ENCODE measurements around the gene MARCHF10. TPM values are rescaled to one million over a fixed set of nuclear protein-coding genes. Genes with fewer than 3 reads are reported as not detected.

MARCHF10 gene
- total and polyA plus RNA-seq, 9 of the 15 experiments (the other 6 are each of a cell fraction or from before 2014, with no cell fraction given) = not detected

DNA sequence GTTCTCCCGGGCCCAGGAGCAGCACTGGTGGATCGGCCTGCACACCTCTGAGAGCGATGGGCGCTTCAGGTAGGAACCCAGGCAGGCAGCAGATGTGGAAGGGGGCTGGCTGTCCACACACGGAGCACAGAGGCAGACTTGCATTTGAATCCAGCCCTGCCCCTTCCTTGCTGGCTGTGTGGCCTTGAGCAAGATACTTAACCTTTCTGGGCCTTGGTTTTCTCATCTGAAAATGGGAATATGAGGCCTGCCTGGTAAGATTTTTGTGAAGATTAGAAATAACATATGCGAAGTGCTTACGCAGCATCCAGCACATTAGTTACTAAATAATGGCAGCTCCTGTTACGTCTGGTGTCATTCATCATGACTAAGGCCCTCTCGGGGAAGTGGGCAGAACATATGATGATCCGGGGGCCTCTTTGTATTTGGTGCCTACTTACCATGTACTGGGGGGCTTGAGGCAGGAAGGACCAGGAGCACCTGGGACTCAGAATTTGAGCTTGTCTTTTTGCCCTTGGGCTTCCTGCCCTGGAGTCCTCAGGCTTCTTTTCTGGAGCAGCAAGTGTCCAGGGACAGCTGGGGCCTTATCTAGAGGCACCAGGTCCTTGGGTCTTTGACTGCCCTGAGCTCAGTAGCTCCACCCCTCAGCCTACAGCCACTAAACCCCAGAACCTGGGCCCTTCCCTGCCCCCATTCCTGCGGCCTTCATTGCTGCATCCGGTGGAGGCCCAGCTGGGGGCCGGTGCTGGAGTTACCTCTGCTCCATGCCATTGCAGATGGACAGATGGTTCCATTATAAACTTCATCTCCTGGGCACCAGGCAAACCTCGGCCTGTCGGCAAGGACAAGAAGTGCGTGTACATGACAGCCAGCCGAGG is 126.8 kb downstream of the MARCHF10 start (continued):
- TF ChIP-seq ESRRA (IDR thresholded peaks at IDR 0.05; ENCODE audit: borderline replicate concordance, low read depth) = peak; percentile 95
- TF ChIP-seq ZNF830 (CRISPR knock-in tag; IDR thresholded peaks at IDR 0.05) = no peak
- peak; percentile 82 for TF ChIP-seq MAFG (tag; conservative IDR thresholded peaks at IDR 0.05)
- TF ChIP-seq HSF4 (CRISPR knock-in tag; IDR thresholded peaks at IDR 0.05; ENCODE audit: borderline replicate concordance) = no peak
- no peak for TF ChIP-seq ZNF133 (CRISPR knock-in tag; IDR thresholded peaks at IDR 0.05)
- peak; percentile 68 for TF ChIP-seq SMARCC2 (IDR thresholded peaks at IDR 0.05; ENCODE audit: low read depth)
- TF ChIP-seq, protein P1, sequence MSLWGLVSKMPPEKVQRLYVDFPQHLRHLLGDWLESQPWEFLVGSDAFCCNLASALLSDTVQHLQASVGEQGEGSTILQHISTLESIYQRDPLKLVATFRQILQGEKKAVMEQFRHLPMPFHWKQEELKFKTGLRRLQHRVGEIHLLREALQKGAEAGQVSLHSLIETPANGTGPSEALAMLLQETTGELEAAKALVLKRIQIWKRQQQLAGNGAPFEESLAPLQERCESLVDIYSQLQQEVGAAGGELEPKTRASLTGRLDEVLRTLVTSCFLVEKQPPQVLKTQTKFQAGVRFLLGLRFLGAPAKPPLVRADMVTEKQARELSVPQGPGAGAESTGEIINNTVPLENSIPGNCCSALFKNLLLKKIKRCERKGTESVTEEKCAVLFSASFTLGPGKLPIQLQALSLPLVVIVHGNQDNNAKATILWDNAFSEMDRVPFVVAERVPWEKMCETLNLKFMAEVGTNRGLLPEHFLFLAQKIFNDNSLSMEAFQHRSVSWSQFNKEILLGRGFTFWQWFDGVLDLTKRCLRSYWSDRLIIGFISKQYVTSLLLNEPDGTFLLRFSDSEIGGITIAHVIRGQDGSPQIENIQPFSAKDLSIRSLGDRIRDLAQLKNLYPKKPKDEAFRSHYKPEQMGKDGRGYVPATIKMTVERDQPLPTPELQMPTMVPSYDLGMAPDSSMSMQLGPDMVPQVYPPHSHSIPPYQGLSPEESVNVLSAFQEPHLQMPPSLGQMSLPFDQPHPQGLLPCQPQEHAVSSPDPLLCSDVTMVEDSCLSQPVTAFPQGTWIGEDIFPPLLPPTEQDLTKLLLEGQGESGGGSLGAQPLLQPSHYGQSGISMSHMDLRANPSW (CRISPR knock-in tag; IDR thresholded peaks at IDR 0.05) = peak; percentile 93; the same call in 1 of the 2 replicates
- TF ChIP-seq KAT7 (CRISPR knock-in tag; IDR thresholded peaks at IDR 0.05; ENCODE audit: borderline replicate concordance) = no peak; the same call in 1 of the 2 replicates
- TF ChIP-seq, protein P2, sequence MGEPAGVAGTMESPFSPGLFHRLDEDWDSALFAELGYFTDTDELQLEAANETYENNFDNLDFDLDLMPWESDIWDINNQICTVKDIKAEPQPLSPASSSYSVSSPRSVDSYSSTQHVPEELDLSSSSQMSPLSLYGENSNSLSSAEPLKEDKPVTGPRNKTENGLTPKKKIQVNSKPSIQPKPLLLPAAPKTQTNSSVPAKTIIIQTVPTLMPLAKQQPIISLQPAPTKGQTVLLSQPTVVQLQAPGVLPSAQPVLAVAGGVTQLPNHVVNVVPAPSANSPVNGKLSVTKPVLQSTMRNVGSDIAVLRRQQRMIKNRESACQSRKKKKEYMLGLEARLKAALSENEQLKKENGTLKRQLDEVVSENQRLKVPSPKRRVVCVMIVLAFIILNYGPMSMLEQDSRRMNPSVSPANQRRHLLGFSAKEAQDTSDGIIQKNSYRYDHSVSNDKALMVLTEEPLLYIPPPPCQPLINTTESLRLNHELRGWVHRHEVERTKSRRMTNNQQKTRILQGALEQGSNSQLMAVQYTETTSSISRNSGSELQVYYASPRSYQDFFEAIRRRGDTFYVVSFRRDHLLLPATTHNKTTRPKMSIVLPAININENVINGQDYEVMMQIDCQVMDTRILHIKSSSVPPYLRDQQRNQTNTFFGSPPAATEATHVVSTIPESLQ (CRISPR knock-in tag; IDR thresholded peaks at IDR 0.05) = no peak
- TF ChIP-seq, protein P3, sequence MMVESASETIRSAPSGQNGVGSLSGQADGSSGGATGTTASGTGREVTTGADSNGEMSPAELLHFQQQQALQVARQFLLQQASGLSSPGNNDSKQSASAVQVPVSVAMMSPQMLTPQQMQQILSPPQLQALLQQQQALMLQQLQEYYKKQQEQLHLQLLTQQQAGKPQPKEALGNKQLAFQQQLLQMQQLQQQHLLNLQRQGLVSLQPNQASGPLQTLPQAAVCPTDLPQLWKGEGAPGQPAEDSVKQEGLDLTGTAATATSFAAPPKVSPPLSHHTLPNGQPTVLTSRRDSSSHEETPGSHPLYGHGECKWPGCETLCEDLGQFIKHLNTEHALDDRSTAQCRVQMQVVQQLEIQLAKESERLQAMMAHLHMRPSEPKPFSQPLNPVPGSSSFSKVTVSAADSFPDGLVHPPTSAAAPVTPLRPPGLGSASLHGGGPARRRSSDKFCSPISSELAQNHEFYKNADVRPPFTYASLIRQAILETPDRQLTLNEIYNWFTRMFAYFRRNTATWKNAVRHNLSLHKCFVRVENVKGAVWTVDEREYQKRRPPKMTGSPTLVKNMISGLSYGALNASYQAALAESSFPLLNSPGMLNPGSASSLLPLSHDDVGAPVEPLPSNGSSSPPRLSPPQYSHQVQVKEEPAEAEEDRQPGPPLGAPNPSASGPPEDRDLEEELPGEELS (CRISPR knock-in tag; IDR thresholded peaks at IDR 0.05; ENCODE audit: borderline replicate concordance) = no peak
- no peak for TF ChIP-seq ASH1L (IDR thresholded peaks at IDR 0.05; ENCODE audit: borderline replicate concordance, low read depth, partially characterized antibody)
- TF ChIP-seq BCOR (IDR thresholded peaks at IDR 0.05) = peak; percentile 90
- no peak for TF ChIP-seq ZNF551 (CRISPR knock-in tag; IDR thresholded peaks at IDR 0.05)
- TF ChIP-seq, protein P4, sequence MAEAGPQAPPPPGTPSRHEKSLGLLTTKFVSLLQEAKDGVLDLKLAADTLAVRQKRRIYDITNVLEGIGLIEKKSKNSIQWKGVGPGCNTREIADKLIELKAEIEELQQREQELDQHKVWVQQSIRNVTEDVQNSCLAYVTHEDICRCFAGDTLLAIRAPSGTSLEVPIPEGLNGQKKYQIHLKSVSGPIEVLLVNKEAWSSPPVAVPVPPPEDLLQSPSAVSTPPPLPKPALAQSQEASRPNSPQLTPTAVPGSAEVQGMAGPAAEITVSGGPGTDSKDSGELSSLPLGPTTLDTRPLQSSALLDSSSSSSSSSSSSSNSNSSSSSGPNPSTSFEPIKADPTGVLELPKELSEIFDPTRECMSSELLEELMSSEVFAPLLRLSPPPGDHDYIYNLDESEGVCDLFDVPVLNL (CRISPR knock-in tag; IDR thresholded peaks at IDR 0.05; ENCODE audit: low read depth) = no peak
- no peak for TF ChIP-seq ZBTB1 (CRISPR knock-in tag; IDR thresholded peaks at IDR 0.05; ENCODE audit: borderline replicate concordance, low read depth)
- TF ChIP-seq HDGF (IDR thresholded peaks at IDR 0.05) = 0 out of 2 replicates have a peak, but pooled peaks have one; percentile 24
- no peak for TF ChIP-seq DDX20 (tag; IDR thresholded peaks at IDR 0.05; ENCODE audit: low read depth)
- TF ChIP-seq, protein P5, sequence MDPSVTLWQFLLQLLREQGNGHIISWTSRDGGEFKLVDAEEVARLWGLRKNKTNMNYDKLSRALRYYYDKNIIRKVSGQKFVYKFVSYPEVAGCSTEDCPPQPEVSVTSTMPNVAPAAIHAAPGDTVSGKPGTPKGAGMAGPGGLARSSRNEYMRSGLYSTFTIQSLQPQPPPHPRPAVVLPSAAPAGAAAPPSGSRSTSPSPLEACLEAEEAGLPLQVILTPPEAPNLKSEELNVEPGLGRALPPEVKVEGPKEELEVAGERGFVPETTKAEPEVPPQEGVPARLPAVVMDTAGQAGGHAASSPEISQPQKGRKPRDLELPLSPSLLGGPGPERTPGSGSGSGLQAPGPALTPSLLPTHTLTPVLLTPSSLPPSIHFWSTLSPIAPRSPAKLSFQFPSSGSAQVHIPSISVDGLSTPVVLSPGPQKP (CRISPR knock-in tag; IDR thresholded peaks at IDR 0.05) = no peak

All from K562 (cell line).